ENCODE measurements around the gene RAB42.
"Not testable (repeated sequence)": the region's sequence is repeated elsewhere in the genome, so short reads cannot be mapped to it uniquely, and the experiment has no call there.

Gene RAB42

DNA sequence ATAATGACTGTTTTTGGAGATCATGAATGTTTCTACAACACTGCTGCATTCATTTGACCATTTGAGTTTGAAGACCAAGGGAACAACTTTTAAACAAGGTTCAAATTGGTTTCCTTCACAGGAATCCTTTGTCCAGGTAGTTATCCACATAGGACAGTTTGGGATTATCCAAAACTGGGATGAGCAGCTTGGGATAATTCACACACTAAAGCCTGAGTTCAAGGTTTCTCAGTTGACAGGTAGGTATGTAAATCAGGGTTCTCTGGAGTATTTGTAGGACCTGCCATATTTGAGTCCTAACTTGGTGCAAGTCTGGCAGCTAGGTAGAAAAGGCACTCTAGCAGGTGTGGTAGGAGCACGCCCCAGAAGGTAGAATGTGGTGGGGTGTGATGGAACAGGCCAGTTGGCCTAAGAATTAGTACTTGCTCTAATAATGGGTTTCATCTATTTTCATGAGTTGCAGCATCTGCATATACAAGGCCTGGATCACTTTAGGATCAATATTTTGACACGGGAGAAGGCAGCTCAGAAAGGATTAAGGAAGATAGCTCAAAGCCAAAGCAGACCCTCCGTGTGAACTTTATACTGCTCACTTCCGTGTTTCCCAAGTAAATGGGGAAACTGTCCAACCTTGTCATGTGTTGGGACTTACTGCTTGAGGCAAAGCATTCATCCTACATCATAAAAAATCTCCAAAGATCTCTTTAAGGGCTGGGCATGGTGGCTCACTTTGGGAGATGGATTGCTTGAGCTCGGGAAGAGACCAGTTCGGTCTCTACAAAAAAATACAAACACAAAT is 14.1 kb upstream of the RAB42 start:
- TF ChIP-seq, protein P1, sequence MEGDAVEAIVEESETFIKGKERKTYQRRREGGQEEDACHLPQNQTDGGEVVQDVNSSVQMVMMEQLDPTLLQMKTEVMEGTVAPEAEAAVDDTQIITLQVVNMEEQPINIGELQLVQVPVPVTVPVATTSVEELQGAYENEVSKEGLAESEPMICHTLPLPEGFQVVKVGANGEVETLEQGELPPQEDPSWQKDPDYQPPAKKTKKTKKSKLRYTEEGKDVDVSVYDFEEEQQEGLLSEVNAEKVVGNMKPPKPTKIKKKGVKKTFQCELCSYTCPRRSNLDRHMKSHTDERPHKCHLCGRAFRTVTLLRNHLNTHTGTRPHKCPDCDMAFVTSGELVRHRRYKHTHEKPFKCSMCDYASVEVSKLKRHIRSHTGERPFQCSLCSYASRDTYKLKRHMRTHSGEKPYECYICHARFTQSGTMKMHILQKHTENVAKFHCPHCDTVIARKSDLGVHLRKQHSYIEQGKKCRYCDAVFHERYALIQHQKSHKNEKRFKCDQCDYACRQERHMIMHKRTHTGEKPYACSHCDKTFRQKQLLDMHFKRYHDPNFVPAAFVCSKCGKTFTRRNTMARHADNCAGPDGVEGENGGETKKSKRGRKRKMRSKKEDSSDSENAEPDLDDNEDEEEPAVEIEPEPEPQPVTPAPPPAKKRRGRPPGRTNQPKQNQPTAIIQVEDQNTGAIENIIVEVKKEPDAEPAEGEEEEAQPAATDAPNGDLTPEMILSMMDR (IDR thresholded peaks at IDR 0.05; ENCODE audit: low read depth, low read length): no peak
- no peak for DNase-seq (ENCODE audit: extremely low read depth, low read depth)

DNA sequence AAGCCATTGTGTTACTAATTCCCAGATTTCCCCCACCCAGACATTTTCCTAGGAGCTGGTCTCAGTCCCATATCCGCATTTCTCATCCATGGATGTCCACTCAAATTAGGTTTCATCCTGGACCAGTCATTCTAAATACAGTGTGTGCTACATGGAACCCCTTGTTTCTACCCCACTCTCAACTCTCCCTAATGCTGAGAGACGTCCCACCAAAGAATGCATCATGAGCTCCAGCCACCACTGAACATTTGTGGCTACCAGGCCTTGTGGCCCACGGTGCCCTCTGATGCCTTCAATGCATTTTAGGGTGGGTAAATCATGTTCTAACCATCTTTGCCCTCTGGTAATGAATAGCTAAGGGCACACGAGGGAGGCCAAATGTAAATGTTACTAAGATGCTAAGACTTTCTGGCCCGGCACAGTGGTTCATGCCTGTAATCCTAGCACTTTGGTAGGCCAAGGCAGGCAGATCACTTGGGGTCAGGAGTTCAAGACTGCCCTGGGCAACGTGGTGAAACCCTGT is 13.3 kb upstream of the RAB42 start:
- DNase-seq (ENCODE audit: extremely low read depth, low read depth): no peak
- TF ChIP-seq, protein P1 (IDR thresholded peaks at IDR 0.05; ENCODE audit: low read depth, low read length): no peak

DNA sequence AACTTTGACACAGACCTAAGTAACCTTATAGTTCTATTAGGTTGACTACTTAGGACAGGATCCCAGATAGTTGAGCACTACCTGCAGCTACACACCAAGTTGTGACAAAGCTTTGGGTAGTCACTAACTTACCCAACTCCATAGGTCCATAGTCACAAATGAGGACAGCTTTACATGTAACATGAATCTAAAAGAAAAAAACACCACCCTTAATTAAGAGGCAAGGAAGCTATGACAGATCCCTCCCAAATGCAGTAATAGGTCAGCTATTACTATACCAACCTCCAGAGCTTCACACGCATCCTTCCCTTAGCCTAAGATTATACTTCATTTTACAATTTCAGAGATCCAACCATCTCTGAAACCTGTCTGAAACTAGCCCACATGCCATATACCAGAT is 12.7 kb upstream of the RAB42 start:
- no peak for DNase-seq (ENCODE audit: extremely low read depth, low read depth)
- TF ChIP-seq, protein P1 (IDR thresholded peaks at IDR 0.05; ENCODE audit: low read depth, low read length): no peak

DNA sequence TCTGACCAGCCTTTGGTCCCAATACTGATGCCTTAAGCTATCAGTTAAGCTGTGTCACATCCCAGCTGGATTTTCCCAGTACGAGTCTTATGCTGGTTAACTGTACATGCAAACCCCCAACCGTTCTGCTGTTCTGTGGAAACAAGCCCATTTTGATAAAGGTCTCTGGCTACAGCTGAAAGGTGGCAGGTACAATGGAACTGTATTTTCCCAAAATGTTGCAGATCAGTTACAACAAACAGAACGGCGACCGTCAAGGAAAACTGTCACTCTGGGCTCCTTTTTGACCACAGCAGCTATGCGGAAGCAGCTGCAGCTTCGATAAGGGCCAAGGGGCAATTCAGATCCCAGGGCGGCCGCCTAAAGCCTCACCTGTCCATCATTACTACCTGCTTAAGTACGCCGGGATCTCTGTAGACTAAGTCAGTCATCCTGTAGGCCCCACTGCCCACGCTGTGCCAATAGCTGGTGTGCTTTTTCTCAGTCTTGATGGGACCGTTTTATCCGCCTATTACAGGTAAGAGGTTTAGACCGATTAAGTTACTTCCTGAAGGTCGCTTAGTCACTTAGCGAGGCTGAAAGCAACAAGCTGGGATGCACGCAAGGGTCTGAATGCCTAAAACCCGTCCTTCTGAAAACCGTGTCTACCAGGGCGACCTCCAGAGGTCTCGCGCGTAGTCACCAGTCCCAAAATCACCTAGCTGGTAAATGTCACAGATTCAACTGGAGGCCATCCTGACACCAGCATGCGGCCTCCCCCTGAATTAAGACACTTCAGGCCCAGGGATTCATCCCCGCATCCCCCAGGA is 11.1 kb upstream of the RAB42 start:
- DNase-seq (ENCODE audit: extremely low read depth, low read depth): no peak
- TF ChIP-seq, protein P1 (IDR thresholded peaks at IDR 0.05; ENCODE audit: low read depth, low read length): peak; percentile 14

DNA sequence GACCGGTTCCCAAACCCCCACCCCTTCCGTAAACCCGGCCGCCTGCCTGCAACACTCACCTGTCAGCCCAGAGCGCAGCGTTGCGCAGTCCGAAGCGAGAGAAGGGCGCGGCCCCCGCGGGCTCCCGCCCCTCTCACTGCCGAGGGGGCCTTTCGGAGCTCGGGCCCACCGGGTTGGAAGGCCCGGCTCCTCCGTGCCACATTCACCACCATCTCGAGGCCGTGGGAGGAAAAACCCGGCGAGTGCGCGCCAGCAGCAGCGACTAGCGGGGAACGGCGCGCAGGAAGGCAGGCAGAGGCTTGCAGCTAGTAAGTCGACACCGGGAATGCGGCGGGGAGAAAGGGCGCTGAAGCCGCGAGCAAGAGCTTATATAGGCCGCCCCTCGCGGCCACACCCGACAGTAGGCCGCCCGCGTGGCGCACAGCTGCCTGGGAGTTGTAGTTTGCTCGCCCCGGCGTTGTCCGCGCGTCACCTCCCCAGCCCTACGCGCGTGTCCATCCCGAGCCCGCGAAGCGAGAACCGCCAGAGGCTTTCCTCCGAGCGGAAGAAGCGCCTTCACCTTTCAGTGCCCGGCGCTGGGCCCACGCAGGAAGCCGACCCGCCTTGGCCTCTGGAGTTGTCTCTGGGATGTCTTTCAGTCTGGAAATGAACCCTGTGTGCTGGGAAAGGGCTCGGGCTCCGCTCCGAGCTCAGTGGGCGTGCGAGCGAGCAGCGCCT is 10.4 kb upstream of the RAB42 start:
- TF ChIP-seq, protein P1 (IDR thresholded peaks at IDR 0.05; ENCODE audit: low read depth, low read length): no peak; the same call in 1 of the 2 replicates
- peak; percentile 94 for DNase-seq (ENCODE audit: extremely low read depth, low read depth)

DNA sequence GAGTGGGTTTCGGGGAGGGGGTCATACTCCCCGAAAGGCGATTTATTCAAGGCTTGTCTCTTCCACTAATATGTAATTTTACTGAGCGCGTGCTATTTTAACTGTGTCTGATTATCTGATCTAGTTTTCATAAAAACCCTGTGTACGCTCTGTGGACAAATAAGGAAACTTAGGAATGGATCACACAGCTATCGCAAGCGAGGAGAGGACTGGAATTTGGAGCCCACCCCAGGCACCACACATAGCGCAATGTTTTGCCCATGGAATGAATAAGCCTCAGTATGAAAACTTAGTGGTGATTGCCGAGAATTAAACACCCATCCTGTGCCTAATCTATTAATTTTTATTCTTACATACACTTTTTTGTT is 9.8 kb upstream of the RAB42 start:
- TF ChIP-seq, protein P1 (IDR thresholded peaks at IDR 0.05; ENCODE audit: low read depth, low read length): no peak
- DNase-seq (ENCODE audit: extremely low read depth, low read depth): no peak

DNA sequence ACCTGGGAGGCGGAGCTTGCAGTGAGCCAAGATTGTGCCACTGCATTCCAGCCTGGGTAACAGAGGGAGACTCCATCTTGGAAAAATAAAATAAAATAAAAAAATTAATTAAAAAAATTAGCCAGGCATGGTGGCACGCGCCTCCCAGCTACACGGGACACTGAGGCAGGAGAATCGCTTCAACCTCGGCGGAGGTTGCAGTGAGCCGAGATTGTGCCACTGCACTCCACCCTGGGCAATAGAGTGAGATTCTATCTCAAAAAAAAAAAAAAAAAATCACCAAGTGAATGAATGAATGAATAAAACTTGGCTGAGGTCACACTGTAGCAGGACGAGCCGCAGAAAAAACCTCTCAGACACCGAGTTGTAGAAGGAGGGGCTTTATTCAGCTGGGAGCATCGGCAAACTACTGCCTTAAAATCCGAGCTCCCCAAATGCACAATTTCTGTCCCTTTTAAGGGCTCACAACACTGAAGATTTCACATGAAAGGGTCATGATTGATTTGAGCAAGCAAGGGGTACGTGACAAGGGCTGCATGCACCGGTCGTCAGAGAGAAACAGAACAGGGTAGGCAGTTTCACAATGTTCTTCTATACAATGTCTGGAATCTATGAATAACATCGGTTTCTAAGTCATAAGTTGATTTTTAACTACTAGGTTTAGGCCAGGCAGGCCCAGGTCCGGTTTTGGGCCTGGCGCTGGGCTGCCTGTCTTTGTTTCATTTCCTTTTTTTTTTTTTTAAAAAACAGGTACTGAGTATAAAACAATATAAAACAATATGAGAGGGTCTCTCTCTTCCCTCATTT is 5.3 kb upstream of the RAB42 start:
- DNase-seq (ENCODE audit: extremely low read depth, low read depth): not testable (repeated sequence)
